GM12865 (cell line): ENCODE results near the gene ZNF33A.
A peak's percentile ranks its signal among the peaks of the same experiment; 100 is the strongest.
"Not testable (repeated sequence)": the region's sequence is repeated elsewhere in the genome, so short reads cannot be mapped to it uniquely, and the experiment has no call there.

Source experiments
- DNase-seq: peaks from one replicate; pipeline ENCODE4 v3.0.0; 2010; ENCODE audit warnings: low read depth
- H3K4me3 ChIP-seq: 2 replicates; pipeline ENCODE4 v1.5.1; 2011; ENCODE audit warnings: mild to moderate bottlenecking, low read depth, low read length, control low read depth
- CTCF ChIP-seq: IDR thresholded peaks from 2 replicates; pipeline ENCODE4 v1.5.1; 2011; ENCODE audit warnings: low read length, control low read depth, low read depth, inconsistent platforms; ENCODE audit not compliant: insufficient read depth; ENCODE audit errors: missing control alignments

ZNF33A gene

GRCh38 chr10:37991655-37992054 is 18.8 kb upstream of the ZNF33A start:
- H3K4me3 ChIP-seq, result no peak overlapping the region
- no peak for DNase-seq
- TF ChIP-seq CTCF, result no peak

GRCh38 chr10:37992083-37992482 is 18.4 kb upstream of the ZNF33A start:
- DNase-seq, result peak; percentile 6
- TF ChIP-seq CTCF, result no peak
- H3K4me3 ChIP-seq, result no peak overlapping the region

GRCh38 chr10:37998920-37999319 is 11.6 kb upstream of the ZNF33A start:
- H3K4me3 ChIP-seq, DNase-seq: not testable (repeated sequence)

- DNase-seq, H3K4me3 ChIP-seq: not testable (repeated sequence)
These were observed 10.0 kb upstream of the ZNF33A start for GRCh38 chr10:38000474-38000873.

GRCh38 chr10:38003026-38003425 is 7.4 kb upstream of the ZNF33A start:
- no peak for TF ChIP-seq CTCF
- DNase-seq, result no peak
- no peak overlapping the region for H3K4me3 ChIP-seq

- DNase-seq, result no peak
- H3K4me3 ChIP-seq, result no peak overlapping the region
- TF ChIP-seq CTCF, result no peak
These were observed 6.9 kb upstream of the ZNF33A start for GRCh38 chr10:38003588-38003987.

- no peak for TF ChIP-seq CTCF
- no peak overlapping the region for H3K4me3 ChIP-seq
- DNase-seq, result no peak
These were observed 2.9 kb upstream of the ZNF33A start for GRCh38 chr10:38007551-38007950.

- no peak overlapping the region for H3K4me3 ChIP-seq
- no peak for TF ChIP-seq CTCF
- no peak for DNase-seq
These were observed 2.5 kb upstream of the ZNF33A start for GRCh38 chr10:38007991-38008390.
